SK-N-SH treated with all-trans-retinoic acid at 6 μM for 48 hours (cell line): Measurements from ENCODE around the gene PRKAA2.
A peak's percentile ranks its signal among the peaks of the same experiment; 100 is the strongest.

Experiments used
- ATAC-seq: fragments of 200-7000 bp; cut with Tn5 transposase; 3 replicates; pipeline ENCODE4 v1.9.1; 2020; ENCODE audit warnings: mild to moderate bottlenecking, moderate library complexity
- ARNTL ChIP-seq: fragments of 450-650 bp; formaldehyde crosslinking; IDR thresholded peaks from 2 replicates; pipeline ENCODE4 v1.5.0; 2020; ENCODE audit warnings: low read depth, mild to moderate bottlenecking, moderate library complexity, borderline replicate concordance
- BACH2 ChIP-seq: fragments of 250-450 bp; sonication (Bioruptor Pico); IDR thresholded peaks from 2 replicates; pipeline ENCODE4 v1.9.0; 2021; ENCODE audit warnings: mild to moderate bottlenecking, borderline replicate concordance
- CREB5 ChIP-seq: fragments of 250-450 bp; sonication (Bioruptor Pico); IDR thresholded peaks from 2 replicates; pipeline ENCODE4 v1.5.1; 2020; ENCODE audit warnings: low read depth, mild to moderate bottlenecking, moderate library complexity
- CSDC2 ChIP-seq: fragments of 250-450 bp; sonication (Bioruptor Pico); IDR thresholded peaks from 2 replicates; pipeline ENCODE4 v1.5.0; 2020; ENCODE audit warnings: mild to moderate bottlenecking, moderate library complexity
- ESRRG ChIP-seq: fragments of 250-450 bp; sonication (Bioruptor Pico); IDR thresholded peaks from 2 replicates; pipeline ENCODE4 v1.6.1; 2021; ENCODE audit warnings: mild to moderate bottlenecking
- GLIS3 ChIP-seq: fragments of 250-450 bp; sonication (Bioruptor Pico); IDR thresholded peaks from 2 replicates; pipeline ENCODE4 v1.5.0; 2020; ENCODE audit warnings: mild to moderate bottlenecking, moderate library complexity
- ISL1 ChIP-seq: fragments of 250-450 bp; sonication (Bioruptor Pico); IDR thresholded peaks from 2 replicates; pipeline ENCODE4 v2.1.2; 2022; ENCODE audit warnings: mild to moderate bottlenecking, moderate library complexity
- OSR1 ChIP-seq: fragments of 250-450 bp; sonication (Bioruptor Pico); IDR thresholded peaks from 2 replicates; pipeline ENCODE4 v1.8.0; 2022; ENCODE audit warnings: moderate library complexity, mild to moderate bottlenecking, inconsistent platforms
- PATZ1 ChIP-seq: fragments of 250-450 bp; sonication (Bioruptor Pico); IDR thresholded peaks from 2 replicates; pipeline ENCODE4 v1.8.0; 2020; ENCODE audit warnings: mild to moderate bottlenecking, moderate library complexity, borderline replicate concordance
- POU6F1 ChIP-seq: fragments of 250-450 bp; sonication (Bioruptor Pico); IDR thresholded peaks from 2 replicates; pipeline ENCODE4 v1.8.0; 2021; ENCODE audit warnings: low read depth, mild to moderate bottlenecking, moderate library complexity, borderline replicate concordance
- PPARA ChIP-seq: fragments of 250-450 bp; sonication (Bioruptor Pico); IDR thresholded peaks from 2 replicates; pipeline ENCODE4 v1.5.0; 2020; ENCODE audit warnings: mild to moderate bottlenecking, borderline replicate concordance
- RARB ChIP-seq: fragments of 250-450 bp; sonication (Bioruptor Pico); IDR thresholded peaks from 2 replicates; pipeline ENCODE4 v1.8.0; 2021; ENCODE audit warnings: mild to moderate bottlenecking, moderate library complexity
- SNAI2 ChIP-seq: fragments of 250-450 bp; sonication (Bioruptor Pico); IDR thresholded peaks from 2 replicates; pipeline ENCODE4 v1.5.0; 2020; ENCODE audit warnings: mild to moderate bottlenecking, moderate library complexity
- TCF4 ChIP-seq: fragments of 250-450 bp; sonication (Bioruptor Pico); IDR thresholded peaks from 2 replicates; pipeline ENCODE4 v1.8.0; 2021; ENCODE audit warnings: mild to moderate bottlenecking, moderate library complexity, borderline replicate concordance
- TSHZ2 ChIP-seq: fragments of 250-450 bp; sonication (Bioruptor Pico); IDR thresholded peaks from 2 replicates; pipeline ENCODE4 v1.5.0; 2020; ENCODE audit warnings: mild to moderate bottlenecking, moderate library complexity
- ZC3H10 ChIP-seq: fragments of 250-450 bp; sonication (Bioruptor Pico); IDR thresholded peaks from 2 replicates; pipeline ENCODE4 v1.5.1; 2021; ENCODE audit warnings: mild to moderate bottlenecking, moderate library complexity
- ZFP30 ChIP-seq: fragments of 450-650 bp; formaldehyde crosslinking; IDR thresholded peaks from 2 replicates; pipeline ENCODE4 v1.5.0; 2022; ENCODE audit warnings: mild to moderate bottlenecking, moderate library complexity
- ZNF565 ChIP-seq: fragments of 450-650 bp; formaldehyde crosslinking; conservative IDR thresholded peaks from 2 replicates; pipeline ENCODE4 v1.5.0; 2020; ENCODE audit warnings: low read depth, mild to moderate bottlenecking, moderate library complexity
- ZNF70 ChIP-seq: fragments of 450-650 bp; formaldehyde crosslinking; IDR thresholded peaks from 2 replicates; pipeline ENCODE4 v1.5.0; 2020; ENCODE audit warnings: mild to moderate bottlenecking, moderate library complexity
- ZNF8 ChIP-seq: fragments of 450-650 bp; formaldehyde crosslinking; IDR thresholded peaks from 2 replicates; pipeline ENCODE4 v1.5.0; 2020; ENCODE audit warnings: mild to moderate bottlenecking, moderate library complexity

PRKAA2 gene

GRCh38 chr1:56639211-56639610 is 5.9 kb upstream of the PRKAA2 start:
- ATAC-seq = peak; percentile 79

GRCh38 chr1:56643661-56644060 is 1.5 kb upstream of the PRKAA2 start:
- TF ChIP-seq ZNF8 (CRISPR knock-in tag) = no peak
- no peak for TF ChIP-seq RARB (CRISPR knock-in tag)
- TF ChIP-seq PATZ1 (CRISPR knock-in tag) = no peak
- ATAC-seq = no peak

More at GRCh38 chr1:56639211-56639610, 5.9 kb upstream of the PRKAA2 start:
- no peak for TF ChIP-seq CSDC2 (CRISPR knock-in tag)
- no peak for TF ChIP-seq BACH2 (CRISPR knock-in tag)
- TF ChIP-seq ZNF565 (CRISPR knock-in tag) = no peak
- TF ChIP-seq ZNF70 (CRISPR knock-in tag) = no peak
- no peak for TF ChIP-seq SNAI2 (CRISPR knock-in tag)
- TF ChIP-seq RARB (CRISPR knock-in tag) = no peak
- TF ChIP-seq ZC3H10 = no peak
- no peak for TF ChIP-seq ISL1 (CRISPR knock-in tag)
- TF ChIP-seq TCF4 (CRISPR knock-in tag) = no peak
- TF ChIP-seq POU6F1 = no peak
- no peak for TF ChIP-seq ESRRG

- TF ChIP-seq ZFP30 (CRISPR knock-in tag) (no peak), ZNF70 (CRISPR knock-in tag) (peak; percentile 30; the same call in 1 of the 2 replicates)
- ATAC-seq = peak; percentile 63
Measured at GRCh38 chr1:56644064-56644918, 823 bp upstream of the PRKAA2 start.

- peak; percentile 75 for ATAC-seq
- TF ChIP-seq ZNF565 (CRISPR knock-in tag) (no peak), ARNTL (CRISPR knock-in tag) (no peak), OSR1 (CRISPR knock-in tag) (no peak), GLIS3 (CRISPR knock-in tag) (no peak), PPARA (no peak), ZNF70 (CRISPR knock-in tag) (no peak), PATZ1 (CRISPR knock-in tag) (no peak), ESRRG (no peak)
Measured at GRCh38 chr1:56645677-56646305, 677 bp downstream of the PRKAA2 start.

- no peak for ATAC-seq
- no peak for TF ChIP-seq TSHZ2 (CRISPR knock-in tag)
- TF ChIP-seq CSDC2 (CRISPR knock-in tag) = no peak
- no peak for TF ChIP-seq CREB5
- no peak for TF ChIP-seq GLIS3 (CRISPR knock-in tag)
- TF ChIP-seq RARB (CRISPR knock-in tag) = no peak
- no peak for TF ChIP-seq PATZ1 (CRISPR knock-in tag)
- TF ChIP-seq PPARA = no peak
- TF ChIP-seq BACH2 (CRISPR knock-in tag) = no peak
- TF ChIP-seq SNAI2 (CRISPR knock-in tag) = no peak
Measured at GRCh38 chr1:56646611-56647010, 1.5 kb downstream of the PRKAA2 start.
